GM18951 (cell line): ENCODE results near the gene ITPRIPL1.

Experiments
- POLR2A ChIP-seq: IDR thresholded peaks from 4 replicates; pipeline ENCODE4 v1.6.1; 2011; ENCODE audit warnings: mild to moderate bottlenecking; ENCODE audit not compliant: insufficient read length, insufficient read depth; ENCODE audit errors: extremely low read depth
- in situ Hi-C: fragments of 300-500 bp; cut with MboI; formaldehyde crosslinking; loops from one replicate; pipeline ENCODE4 v1.12.0; 2022; ENCODE audit warnings: low sequenced_read_pairs, mixed read lengths, inconsistent platforms; ENCODE audit not compliant: unreplicated experiment

The ITPRIPL1 gene

GRCh38 chr2:96330407-96330806, 5.3 kb downstream of the ITPRIPL1 start:
- in situ Hi-C loops, result no loop called here
- TF ChIP-seq POLR2A, result no peak

- in situ Hi-C loops, result no loop called here
- TF ChIP-seq POLR2A, result no peak
Observed at GRCh38 chr2:96333708-96334107, 8.6 kb downstream of the ITPRIPL1 start.

- peak; percentile 61 for TF ChIP-seq POLR2A
- in situ Hi-C loops, result no loop called here
Observed at GRCh38 chr2:96336104-96336775, 11.1 kb downstream of the ITPRIPL1 start.

GRCh38 chr2:96336873-96337272, 11.8 kb downstream of the ITPRIPL1 start:
- TF ChIP-seq POLR2A, result no peak
- in situ Hi-C loops, result no loop called here

- no peak for TF ChIP-seq POLR2A
- in situ Hi-C loops, result no loop called here
Observed at GRCh38 chr2:96340493-96341414, 15.6 kb downstream of the ITPRIPL1 start.

- in situ Hi-C loops, result no loop called here
- no peak for TF ChIP-seq POLR2A
Observed at GRCh38 chr2:96341641-96342040, 16.5 kb downstream of the ITPRIPL1 start.

- in situ Hi-C loops, result no loop called here
- TF ChIP-seq POLR2A, result no peak
Observed at GRCh38 chr2:96342085-96342484, 17.0 kb downstream of the ITPRIPL1 start.

GRCh38 chr2:96344011-96344410, 18.9 kb downstream of the ITPRIPL1 start:
- in situ Hi-C loops, result no loop called here
- TF ChIP-seq POLR2A, result no peak

- in situ Hi-C loops, result no loop called here
- TF ChIP-seq POLR2A, result no peak
Observed at GRCh38 chr2:96345438-96345837, 20.3 kb downstream of the ITPRIPL1 start.

- TF ChIP-seq POLR2A, result no peak
- in situ Hi-C loops, result no loop called here
Observed at GRCh38 chr2:96345868-96346462, 20.8 kb downstream of the ITPRIPL1 start.

- in situ Hi-C loops, result no loop called here
- no peak for TF ChIP-seq POLR2A
Observed at GRCh38 chr2:96347395-96347794, 22.3 kb downstream of the ITPRIPL1 start.

- in situ Hi-C loops, result no loop called here
- no peak for TF ChIP-seq POLR2A
Observed at GRCh38 chr2:96353032-96353561, 28.0 kb downstream of the ITPRIPL1 start.

GRCh38 chr2:96353606-96354101, 28.5 kb downstream of the ITPRIPL1 start:
- in situ Hi-C loops, result no loop called here
- no peak for TF ChIP-seq POLR2A
